Measurements from ENCODE around the gene TAF15.

The TAF15 gene

DNA sequence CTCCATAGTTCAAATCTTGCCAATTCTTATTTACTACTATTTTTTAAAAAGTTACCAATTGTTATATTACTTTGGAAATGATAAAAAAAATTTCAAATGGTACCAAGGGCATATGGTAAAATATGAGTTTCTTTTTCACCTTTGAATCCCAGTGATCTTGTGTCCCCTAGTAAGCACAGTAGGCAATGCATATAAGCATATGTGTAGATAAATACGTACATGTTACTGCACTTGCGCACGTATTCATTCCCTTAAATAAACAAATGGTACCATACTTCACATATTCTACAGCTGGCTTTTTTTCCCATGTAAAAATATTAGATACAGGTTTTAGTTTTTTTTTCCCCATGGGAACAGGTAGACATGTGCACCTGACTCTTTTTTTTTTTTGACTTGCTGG, 31.8 kb downstream of the TAF15 start:
- Histone ChIP-seq H3F3A (ENCODE audit: insufficient read depth, low read length) (no peaks in the 10 kb centered on the region), H3K27me3 (replicated peaks; ENCODE audit: insufficient read depth, low read length) (no peaks in the 10 kb centered on the region), H3K36me3 (replicated peaks; ENCODE audit: insufficient read depth, low read length) (peaks cover 31% of the 10 kb centered on the region), H3K9ac (ENCODE audit: low read length) (no peak overlapping the region), H3K79me2 (ENCODE audit: low read length) (peaks cover 12% of the 10 kb centered on the region; the same call in 1 of the 2 replicates), H3K9me3 (replicated peaks; ENCODE audit: insufficient read depth, low read length) (no peaks in the 10 kb centered on the region), H3K27ac (ENCODE audit: low read length) (no peak overlapping the region), H3K4me3 (ENCODE audit: low read length) (no peak overlapping the region), H3K4me1 (ENCODE audit: low read length) (no peaks in the 10 kb centered on the region), H3K9me2 (replicated peaks; ENCODE audit: insufficient read depth, low read length) (no peaks in the 10 kb centered on the region), H3K4me2 (ENCODE audit: low read depth, low read length) (no peak overlapping the region), H4K20me1 (ENCODE audit: insufficient read depth, low read length) (no peaks in the 10 kb centered on the region; the same call in 1 of the 2 replicates), H2AFZ (ENCODE audit: low read length) (no peak overlapping the region)
- TF ChIP-seq, protein P1, sequence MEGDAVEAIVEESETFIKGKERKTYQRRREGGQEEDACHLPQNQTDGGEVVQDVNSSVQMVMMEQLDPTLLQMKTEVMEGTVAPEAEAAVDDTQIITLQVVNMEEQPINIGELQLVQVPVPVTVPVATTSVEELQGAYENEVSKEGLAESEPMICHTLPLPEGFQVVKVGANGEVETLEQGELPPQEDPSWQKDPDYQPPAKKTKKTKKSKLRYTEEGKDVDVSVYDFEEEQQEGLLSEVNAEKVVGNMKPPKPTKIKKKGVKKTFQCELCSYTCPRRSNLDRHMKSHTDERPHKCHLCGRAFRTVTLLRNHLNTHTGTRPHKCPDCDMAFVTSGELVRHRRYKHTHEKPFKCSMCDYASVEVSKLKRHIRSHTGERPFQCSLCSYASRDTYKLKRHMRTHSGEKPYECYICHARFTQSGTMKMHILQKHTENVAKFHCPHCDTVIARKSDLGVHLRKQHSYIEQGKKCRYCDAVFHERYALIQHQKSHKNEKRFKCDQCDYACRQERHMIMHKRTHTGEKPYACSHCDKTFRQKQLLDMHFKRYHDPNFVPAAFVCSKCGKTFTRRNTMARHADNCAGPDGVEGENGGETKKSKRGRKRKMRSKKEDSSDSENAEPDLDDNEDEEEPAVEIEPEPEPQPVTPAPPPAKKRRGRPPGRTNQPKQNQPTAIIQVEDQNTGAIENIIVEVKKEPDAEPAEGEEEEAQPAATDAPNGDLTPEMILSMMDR (IDR thresholded peaks at IDR 0.05; ENCODE audit: low read length): no peak
- TF ChIP-seq EZH2 (optimal IDR thresholded peaks at IDR 0.05; ENCODE audit: low read depth, low read length): no peak
- no peak for TF ChIP-seq EZH2phosphoT487 (IDR thresholded peaks at IDR 0.05; ENCODE audit: low read length)
- DNase-seq: no peak

DNA sequence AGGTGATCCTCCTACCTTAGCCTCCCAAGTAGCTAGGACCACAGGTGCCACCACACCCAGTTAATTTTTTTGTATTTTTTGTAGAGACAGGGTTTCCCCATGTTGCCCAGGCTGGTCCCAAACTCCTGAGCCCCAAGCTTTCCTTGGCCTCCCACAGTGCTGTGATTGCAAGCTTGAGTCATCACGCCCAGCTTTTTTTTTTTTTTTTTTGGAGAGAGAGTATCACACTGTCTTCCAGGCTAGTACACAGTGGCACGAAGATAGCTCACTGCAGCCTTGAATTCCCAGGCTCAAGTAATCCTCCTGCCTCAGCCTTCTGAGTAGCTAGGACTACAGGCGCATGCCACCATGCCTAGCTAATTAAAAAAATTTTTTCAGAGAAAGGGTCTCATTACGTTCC, 32.2 kb downstream of the TAF15 start:
- Histone ChIP-seq H4K20me1 (ENCODE audit: insufficient read depth, low read length) (no peaks in the 10 kb centered on the region; the same call in 1 of the 2 replicates), H3K36me3 (replicated peaks; ENCODE audit: insufficient read depth, low read length) (peaks cover 27% of the 10 kb centered on the region), H3K4me3 (ENCODE audit: low read length) (no peak overlapping the region), H3K9ac (ENCODE audit: low read length) (no peak overlapping the region), H3K79me2 (ENCODE audit: low read length) (peaks cover 8% of the 10 kb centered on the region; the same call in 1 of the 2 replicates), H3K4me1 (ENCODE audit: low read length) (no peaks in the 10 kb centered on the region), H3K9me2 (replicated peaks; ENCODE audit: insufficient read depth, low read length) (no peaks in the 10 kb centered on the region), H3K4me2 (ENCODE audit: low read depth, low read length) (no peak overlapping the region), H3F3A (ENCODE audit: insufficient read depth, low read length) (no peaks in the 10 kb centered on the region), H2AFZ (ENCODE audit: low read length) (no peak overlapping the region), H3K27me3 (replicated peaks; ENCODE audit: insufficient read depth, low read length) (no peaks in the 10 kb centered on the region), H3K9me3 (replicated peaks; ENCODE audit: insufficient read depth, low read length) (no peaks in the 10 kb centered on the region), H3K27ac (ENCODE audit: low read length) (no peak overlapping the region)
- no peak for DNase-seq
- TF ChIP-seq, protein P1 (IDR thresholded peaks at IDR 0.05; ENCODE audit: low read length): no peak
- TF ChIP-seq EZH2phosphoT487 (IDR thresholded peaks at IDR 0.05; ENCODE audit: low read length): no peak
- TF ChIP-seq EZH2 (optimal IDR thresholded peaks at IDR 0.05; ENCODE audit: low read depth, low read length): no peak

DNA sequence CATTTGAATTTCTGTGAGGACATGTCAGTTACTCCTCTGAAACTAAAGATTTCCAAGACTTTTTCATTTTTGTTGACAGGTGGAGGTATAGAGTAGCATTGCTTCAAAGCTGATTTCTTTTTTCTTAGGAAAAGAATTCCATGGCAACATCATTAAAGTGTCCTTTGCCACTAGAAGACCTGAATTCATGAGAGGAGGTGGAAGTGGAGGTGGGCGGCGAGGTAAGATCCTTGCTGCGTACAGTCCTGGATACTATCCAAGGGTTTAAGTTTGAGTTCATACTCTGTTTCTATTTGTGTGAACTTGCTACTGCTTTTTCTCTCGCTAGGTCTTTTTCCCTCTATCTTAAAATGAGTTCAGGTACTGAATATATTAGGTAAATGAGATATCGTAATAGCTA, 33.0 kb downstream of the TAF15 start:
- H3K4me3 ChIP-seq (ENCODE audit: low read length): no peak overlapping the region
- H3K36me3 ChIP-seq (replicated peaks; ENCODE audit: insufficient read depth, low read length): peaks cover 22% of the 10 kb centered on the region
- no peak overlapping the region for H2AFZ ChIP-seq (ENCODE audit: low read length)
- H3K4me2 ChIP-seq (ENCODE audit: low read depth, low read length): no peak overlapping the region
- H3K27me3 ChIP-seq (replicated peaks; ENCODE audit: insufficient read depth, low read length): no peaks in the 10 kb centered on the region
- no peak overlapping the region for H3K27ac ChIP-seq (ENCODE audit: low read length)
- H3K79me2 ChIP-seq (ENCODE audit: low read length): peaks cover 8% of the 10 kb centered on the region; the same call in 1 of the 2 replicates
- no peak for TF ChIP-seq EZH2phosphoT487 (IDR thresholded peaks at IDR 0.05; ENCODE audit: low read length)
- TF ChIP-seq, protein P1 (IDR thresholded peaks at IDR 0.05; ENCODE audit: low read length): no peak
- H3K4me1 ChIP-seq (ENCODE audit: low read length): no peaks in the 10 kb centered on the region
- no peaks in the 10 kb centered on the region; the same call in 1 of the 2 replicates for H4K20me1 ChIP-seq (ENCODE audit: insufficient read depth, low read length)
- H3K9ac ChIP-seq (ENCODE audit: low read length): no peak overlapping the region
- H3F3A ChIP-seq (ENCODE audit: insufficient read depth, low read length): no peaks in the 10 kb centered on the region
- no peak for DNase-seq
- no peaks in the 10 kb centered on the region for H3K9me2 ChIP-seq (replicated peaks; ENCODE audit: insufficient read depth, low read length)
- H3K9me3 ChIP-seq (replicated peaks; ENCODE audit: insufficient read depth, low read length): no peaks in the 10 kb centered on the region

All from MM.1S (cell line).